ENCODE results near the gene CCL28.

DNA sequence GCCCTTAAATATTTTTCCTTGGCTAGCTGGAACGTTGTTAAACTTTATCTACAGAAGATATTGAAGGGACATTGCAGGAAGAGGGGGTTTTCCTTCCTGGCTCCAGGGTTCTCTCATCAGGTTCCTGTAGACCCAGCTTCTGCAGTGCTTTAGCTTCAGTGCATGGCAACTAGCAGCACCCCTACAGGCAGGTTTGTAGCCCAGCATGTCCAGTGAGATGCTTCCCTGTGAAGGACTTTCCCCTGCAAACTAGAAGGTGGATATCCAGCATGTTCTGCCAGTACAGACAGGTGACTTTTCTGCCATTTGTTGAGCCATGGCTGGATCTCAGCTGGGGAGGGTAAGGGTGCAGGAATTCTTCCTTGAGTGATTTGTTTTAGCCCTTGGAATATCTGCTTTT is 10.4 kb downstream of the CCL28 start:
- no peak for TF ChIP-seq CTCF (IDR thresholded peaks at IDR 0.05)
- TF ChIP-seq POLR2A (IDR thresholded peaks at IDR 0.05) = no peak
- TF ChIP-seq EP300 (IDR thresholded peaks at IDR 0.05) = no peak
- no peak for TF ChIP-seq POLR2AphosphoS5 (IDR thresholded peaks at IDR 0.05)
